HG03378 (cell line): ENCODE measurements around the gene GRID2IP.
A peak's percentile ranks its signal among the peaks of the same experiment; 100 is the strongest.
"Not testable (repeated sequence)": the region's sequence is repeated elsewhere in the genome, so short reads cannot be mapped to it uniquely, and the experiment has no call there.

Source experiments
- ATAC-seq: cut with Tn5 transposase; IDR thresholded peaks from one replicate; pipeline ENCODE4 v1.9.1; 2021; ENCODE audit warnings: mild to moderate bottlenecking, moderate library complexity; ENCODE audit not compliant: unreplicated experiment

The GRID2IP gene

DNA sequence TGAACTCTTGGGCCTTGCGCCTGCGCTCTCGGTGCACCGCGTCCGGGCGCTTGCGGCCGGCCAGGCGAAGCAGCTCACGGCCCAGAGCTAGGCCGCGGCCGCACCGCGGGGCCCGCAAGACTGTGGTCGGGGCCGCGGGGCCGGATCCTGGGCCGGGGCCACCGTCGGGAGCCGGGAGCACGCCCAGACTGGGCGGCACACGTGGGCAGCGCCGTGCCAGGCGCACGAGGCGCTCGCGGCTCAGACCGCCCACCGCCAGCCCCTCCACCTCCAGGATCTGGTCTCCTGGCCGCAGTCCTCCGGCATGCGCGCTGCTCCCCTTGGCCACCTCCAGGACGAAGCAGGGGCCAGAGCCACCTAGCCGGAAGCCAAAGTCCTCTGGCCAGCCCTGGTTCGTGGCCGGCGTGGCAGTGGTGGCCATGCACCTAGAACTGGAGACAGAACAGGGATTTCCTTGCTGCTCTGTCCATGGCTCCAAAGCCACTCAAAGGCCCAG is at the start of gene GRID2IP:
Gene GRID2IP (minus strand): TSS at position 446 of the 496 bp plus-strand sequence. CDS start 25 bp downstream, at position 421.
- no peak for ATAC-seq

DNA sequence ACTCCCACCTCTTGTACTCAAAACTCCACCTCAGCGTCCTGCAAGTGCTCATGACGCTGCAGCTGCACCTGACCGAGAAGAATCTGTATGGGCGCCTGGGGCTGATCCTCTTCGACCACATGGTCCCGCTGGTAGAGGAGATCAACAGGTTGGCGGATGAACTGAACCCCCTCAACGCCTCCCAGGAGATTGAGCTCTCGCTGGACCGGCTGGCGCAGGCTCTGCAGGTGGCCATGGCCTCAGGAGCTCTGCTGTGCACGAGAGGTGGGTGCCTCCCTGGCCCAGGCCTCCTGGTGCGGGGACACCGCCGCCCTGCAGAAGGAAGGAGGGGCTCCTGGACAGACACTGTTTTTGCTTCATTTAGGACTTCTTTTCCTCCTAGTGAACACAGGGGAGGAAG is 48.8 kb upstream of the GRID2IP start:
- ATAC-seq: no peak

DNA sequence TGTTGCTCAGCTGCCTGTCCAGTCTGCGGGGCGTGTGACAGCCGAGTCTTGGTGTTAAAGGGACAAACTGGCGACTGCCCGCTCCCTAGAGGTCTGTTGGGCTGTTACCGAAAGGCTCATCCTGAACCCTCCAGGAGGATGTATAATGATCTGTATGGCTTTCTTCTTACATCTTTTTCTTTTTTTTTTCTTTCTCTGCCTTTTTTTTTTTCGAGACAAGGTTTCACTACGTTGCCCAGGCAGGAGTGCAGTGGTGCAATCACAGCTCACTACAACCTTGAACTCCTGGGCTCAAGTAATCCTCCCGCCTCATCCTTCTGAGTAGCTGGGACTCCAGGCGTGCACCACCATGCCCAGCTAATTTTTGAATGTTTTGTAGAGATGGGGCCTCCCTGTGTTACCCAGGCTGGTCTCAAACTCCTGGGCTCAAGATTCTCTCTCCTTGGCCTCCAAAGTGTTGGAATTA is 39.4 kb upstream of the GRID2IP start:
- peak; percentile 37 for ATAC-seq

DNA sequence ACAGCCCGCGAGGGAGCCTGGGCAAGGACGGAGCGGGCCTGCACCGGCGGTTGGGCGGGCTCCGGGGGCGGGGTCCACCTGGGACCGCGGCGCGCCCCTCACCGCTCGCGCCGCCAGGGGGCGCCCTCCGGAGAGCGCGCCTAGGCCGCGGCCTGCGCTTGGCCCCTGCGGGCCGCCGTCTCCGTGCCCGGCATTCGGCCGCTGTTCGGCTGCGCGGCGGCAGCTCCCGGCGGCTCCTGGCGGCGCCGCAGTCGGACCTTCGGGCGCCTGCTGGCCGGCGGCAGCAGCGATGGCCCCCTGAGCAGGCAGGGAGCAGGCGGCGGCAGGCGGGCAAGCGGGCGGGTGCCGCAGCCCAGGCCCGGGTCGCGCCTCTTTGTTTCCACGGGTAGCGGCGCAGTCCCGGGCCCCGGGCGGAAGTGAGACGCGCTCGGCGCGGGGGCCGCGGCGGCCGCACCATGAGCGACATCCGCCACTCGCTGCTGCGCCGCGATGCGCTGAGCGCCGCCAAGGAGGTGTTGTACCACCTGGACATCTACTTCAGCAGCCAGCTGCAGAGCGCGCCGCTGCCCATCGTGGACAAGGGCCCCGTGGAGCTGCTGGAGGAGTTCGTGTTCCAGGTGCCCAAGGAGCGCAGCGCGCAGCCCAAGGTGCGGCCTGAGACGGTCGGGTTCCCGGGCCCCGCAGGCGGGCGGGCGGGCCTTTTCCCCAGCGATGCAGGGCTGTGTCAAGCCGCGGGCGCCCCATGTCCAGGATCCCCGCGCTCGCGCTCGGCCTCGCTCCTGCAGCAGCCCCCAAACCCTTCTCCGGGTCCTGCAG is 38.8 kb upstream of the GRID2IP start, which contains the start of gene INTS15:
Gene INTS15 (plus strand): TSS at position 193 of the 816 bp plus-strand sequence. CDS start 263 bp downstream, at position 456.
- peak; percentile 74 for ATAC-seq

DNA sequence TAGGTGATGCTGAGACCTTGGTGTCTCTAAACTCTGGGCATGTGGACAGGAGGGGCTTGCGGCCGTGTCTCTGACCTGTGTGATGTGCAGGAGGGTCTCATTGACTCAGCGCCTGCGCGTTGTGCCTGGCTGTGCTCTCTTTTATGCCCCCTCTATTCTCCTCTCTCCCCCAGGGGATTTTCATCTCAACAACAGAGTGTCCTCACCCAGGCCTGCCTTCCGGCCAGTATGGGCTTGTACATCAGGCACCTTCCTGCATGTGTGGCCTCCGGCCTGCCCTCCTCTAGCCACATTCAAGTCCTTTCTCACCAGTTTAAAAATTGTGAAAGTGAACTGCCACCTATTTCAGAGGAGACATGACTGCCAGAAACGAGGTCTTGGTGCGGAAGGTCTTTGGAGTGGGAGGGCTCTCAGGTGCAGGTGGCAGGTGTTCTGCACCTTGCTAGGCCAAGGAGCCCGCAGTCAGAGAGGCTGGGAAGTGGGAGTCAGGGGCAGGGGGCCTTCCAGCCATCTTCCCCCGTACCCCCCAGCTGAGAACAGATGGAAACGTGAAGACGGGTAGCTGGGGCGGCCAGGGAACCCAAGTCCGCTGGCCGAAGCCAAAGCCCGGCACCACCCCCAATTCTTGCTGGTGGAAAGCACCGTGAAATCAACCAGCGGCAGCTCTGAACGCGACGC is 38.0 kb upstream of the GRID2IP start:
- ATAC-seq: no peak

DNA sequence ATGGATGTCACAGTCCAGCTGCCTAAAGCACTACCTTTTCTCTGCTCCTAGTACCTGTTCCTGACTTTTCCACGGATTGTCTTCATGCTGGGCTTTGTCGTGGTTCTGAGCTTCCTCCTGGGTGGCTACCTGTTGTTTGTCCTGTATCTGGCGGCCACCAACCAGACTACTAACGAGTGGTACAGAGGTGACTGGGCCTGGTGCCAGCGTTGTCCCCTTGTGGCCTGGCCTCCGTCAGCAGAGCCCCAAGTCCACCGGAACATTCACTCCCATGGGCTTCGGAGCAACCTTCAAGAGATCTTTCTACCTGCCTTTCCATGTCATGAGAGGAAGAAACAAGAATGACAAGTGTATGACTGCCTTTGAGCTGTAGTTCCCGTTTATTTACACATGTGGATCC is 37.3 kb upstream of the GRID2IP start:
- no peak for ATAC-seq

DNA sequence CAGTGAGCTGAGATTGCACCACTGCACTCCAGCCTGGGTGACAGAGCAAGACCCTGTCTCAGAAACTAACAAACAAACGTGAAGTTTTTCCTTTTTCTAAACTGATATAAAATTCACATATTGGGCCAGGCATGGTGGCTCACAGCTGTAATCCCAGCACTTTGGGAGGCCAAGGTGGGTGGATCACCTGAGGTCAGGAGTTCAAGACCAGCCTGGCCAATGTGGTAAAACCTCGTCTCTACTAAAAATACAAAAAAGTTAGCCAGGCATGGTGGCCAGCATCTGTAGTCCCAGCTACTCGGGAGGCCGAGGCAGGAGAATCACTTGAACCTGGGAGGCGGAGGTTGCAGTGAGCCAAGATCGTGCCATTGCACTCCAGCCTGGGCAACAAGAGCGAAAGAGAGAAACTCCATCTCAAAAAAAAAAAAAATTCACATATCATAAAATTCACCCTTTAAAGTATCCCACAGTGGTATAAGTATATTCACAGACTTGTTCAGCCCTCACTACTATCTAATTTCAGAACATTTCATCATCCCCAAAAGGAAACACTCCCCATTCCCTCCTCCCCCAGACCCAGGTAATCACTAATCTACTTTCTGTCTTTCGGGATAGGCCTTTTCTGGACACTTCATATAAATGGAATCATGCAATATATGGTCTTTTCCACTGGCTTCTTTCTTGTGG is 34.6 kb upstream of the GRID2IP start:
- not testable (repeated sequence) for ATAC-seq

DNA sequence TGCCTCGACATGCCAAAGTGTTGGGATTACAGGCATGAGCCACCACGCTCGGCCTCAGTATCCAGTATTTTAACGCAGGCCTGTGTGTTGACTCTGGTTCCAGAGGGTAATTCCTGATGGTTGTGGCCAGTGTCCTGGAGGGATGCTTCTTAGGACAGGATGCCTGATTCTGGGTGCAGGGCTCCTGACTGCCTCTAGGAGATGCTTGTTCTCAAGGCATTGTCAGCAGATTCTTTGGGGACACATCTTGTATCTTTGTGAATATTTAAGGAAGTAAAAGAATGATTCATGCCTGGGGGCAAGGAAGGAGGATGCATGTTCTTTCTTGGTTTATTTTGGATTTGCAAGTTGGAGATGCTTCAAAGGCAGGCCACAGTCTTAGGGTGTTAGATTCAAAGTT is 28.2 kb upstream of the GRID2IP start:
- no peak for ATAC-seq

DNA sequence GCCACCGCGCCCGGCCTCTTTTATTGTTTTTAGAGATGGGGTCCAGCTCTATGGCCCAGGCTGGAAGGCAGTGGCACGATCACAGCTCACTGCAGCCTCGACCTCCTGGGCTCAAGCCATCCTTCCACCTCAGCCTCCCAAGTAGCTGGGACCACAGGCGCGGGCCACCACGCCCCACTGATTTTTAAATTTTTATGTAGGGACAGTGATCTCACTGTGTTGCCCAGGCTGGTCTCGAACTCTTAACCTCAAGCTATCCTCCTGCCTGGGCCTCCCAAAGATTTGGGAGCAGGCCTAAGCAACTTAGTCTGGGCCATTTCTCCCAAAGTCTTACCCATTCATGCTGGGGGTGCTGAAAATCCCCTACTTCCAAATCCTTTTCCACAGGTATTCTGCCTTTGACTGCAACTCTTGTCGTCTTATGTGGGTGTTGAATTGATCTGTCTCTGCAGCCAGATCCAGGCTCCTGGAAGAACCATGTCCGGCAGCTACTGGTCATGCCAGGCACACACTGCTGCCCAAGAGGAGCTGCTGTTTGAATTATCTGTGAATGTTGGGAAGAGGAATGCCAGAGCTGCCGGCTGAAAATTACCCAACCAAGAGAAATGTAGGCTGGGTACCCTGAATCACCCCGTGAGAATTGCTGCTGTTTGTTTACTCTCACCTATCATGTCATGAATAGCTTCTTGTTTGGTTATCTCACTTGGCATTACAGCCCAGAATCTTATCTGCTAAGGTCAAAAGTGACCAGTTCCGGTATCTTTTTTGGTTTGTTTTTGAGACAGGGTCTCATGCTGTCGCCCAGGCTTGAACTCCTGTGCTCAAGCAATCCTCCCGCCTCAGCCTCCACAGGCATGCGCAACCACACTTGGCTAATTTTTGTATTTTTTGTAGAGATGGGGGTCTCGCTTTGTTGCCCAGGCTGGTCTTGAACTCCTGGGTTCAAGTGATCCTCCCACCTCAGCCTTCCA is 27.1 kb upstream of the GRID2IP start:
- ATAC-seq: no peak

DNA sequence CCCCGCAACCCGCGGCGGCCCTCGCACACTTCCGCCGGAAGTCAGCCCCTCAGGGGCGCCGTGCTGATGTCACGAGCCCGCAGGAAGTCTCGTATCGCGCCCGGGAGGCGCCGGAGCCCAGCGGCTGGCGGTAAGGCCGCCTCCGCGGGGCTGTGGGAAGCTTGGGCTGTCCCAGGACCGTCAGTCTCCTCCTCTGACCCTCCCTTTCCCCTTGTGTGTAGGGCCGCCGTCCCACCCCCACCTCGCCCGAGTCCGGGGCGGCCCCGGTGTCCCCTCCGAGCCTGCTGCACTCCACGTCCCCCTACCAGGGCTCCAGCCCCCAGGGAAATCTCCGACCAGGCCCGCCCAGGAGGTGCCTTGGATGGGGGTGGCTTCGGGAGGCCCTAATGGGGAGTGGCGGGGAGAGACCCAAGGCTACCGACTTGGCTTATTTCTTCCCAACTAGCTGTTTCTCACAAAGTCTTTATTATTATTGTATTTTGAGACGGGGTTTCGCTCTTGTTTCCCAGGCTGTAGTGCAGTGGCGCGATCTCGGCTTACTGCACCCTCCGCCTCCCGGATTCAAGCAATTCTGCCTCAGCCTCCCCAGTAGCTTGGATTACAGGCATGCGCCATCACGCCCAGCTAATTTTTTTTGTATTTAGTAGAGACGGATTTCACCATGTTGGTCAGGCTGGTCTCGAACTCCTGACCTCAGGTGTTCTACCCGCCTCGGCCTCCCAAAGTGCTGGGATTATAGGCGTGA is 26.3 kb upstream of the GRID2IP start, which contains the start of gene ZDHHC4:
Gene ZDHHC4 (plus strand): TSS at position 86 of the 745 bp plus-strand sequence. CDS start 3,108 bp downstream, outside the sequence.
- peak; percentile 88 for ATAC-seq

DNA sequence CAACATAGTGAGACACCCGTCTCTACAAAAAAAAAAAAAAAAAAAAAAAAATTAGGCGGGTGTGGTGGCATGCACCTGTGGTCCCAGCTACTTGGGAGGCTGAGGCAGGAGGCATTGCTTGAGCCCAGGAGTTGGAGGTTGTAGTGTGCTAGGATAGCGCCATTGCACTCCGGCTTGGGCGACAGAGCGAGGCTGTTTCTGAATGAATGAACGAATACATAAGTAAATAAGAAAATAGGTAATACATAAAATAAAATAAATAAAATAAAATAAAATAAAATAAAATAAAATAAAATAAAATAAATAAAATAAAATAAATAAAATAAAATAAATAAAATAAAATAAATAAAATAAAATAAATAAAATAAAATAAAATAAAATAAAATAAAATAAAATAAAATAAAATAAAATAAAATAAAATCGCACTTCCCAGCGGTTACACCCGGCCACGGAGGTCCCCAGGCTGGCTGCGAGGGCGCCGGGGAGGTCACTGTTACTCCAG is 25.7 kb upstream of the GRID2IP start:
- ATAC-seq: not testable (repeated sequence)

DNA sequence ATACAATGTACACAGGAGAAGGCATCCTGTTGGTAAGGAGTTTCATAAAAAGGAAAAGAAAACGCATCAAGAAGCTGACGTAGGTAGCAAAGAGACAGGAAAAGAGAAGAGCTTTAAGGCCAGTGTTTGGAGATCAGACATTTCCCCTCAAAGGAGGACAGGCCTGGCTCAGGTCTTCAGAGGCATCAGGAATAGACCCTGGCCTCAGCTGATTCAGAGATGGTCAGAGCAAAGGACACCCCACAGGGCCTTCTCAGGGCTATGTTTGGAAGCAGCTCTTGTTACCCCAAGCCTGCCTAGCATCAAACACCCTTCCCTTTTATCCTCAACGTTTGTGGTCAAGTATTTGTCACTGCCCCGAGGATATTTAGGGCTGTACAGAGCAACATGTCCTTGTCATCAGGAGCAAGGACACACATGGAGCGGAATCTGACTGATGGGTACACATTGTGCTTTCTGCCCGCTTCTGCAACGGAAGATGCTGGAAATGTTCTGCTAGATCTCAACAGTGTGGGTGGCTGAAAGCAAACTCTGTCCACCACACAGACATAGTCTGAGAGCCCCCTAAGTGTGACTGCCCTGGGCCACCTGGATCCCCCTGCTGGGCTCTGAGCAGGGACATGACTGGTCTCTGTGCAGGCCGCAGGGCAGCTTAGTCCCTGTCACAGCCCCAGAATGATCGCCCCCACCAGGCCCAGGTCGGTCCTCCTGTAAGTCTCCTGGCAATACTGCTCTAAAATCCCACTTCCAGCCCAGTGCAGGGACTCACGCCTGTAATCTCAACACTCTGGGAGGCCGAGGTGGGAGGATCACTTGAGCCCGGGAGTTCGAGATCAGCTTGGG is 25.0 kb upstream of the GRID2IP start:
- no peak for ATAC-seq

DNA sequence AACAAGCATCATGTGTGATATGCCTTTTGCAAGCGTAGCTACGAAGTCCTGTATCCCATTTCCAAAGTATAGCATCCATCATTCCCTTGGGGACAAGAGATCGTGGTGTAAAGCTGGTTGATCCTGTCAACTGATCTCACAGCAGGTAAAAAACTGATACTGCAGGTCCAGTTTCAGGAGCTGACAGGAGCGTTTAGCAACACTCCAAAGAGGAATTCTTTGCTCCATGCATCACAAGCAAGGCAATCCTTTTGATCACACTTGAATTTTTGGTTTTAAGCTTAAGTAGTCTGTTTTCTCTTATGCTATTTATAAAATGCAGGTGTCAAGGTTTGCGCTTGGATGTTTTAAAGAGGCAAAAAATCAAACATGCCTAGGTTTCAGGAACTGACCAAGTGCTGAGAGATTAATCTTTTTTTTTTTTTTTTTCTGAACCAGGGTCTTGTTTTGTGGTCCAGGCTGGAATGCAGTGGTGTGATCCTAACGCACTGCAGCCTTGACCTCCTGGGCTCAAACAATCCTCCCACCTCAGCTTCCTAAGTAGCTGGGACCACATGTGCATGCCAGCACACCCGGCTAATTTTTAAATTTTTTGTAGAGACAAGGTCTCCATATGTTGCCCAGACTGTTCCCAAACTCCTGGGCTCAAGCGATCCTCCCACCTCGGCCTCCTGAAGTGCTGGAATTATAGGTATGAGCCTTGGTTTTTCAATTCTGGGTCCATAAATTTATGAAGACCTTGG is 24.2 kb upstream of the GRID2IP start:
- no peak for ATAC-seq

DNA sequence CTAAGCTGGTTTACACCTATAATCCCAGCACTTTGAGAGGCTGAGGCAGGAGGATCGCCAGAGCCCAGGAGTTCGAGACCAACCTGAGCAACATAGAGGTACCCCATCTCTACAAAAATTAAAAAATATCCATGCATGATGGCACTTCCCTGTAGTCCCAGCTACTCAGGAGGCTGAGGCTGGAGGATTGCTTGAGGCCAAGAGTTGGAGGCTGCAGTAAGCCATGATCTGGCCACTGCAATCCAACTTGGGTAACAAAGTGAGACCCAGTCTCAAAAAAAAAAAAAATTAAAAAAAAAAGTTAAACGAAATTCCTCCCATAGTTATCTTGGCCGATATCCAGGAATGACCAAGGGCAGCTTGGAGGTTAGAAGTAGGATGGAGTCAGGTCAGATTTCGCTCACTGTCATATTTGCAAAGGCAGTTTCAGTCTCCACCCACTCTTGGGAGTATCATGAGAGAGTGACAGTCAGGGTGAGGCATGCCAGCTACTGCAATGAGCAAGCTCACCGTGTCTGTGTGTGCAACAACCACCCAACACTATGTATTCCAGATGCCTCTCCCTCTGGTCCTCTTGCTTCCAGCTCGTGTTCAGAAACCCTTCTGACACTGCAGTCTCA is 20.0 kb upstream of the GRID2IP start:
- no peak for ATAC-seq

DNA sequence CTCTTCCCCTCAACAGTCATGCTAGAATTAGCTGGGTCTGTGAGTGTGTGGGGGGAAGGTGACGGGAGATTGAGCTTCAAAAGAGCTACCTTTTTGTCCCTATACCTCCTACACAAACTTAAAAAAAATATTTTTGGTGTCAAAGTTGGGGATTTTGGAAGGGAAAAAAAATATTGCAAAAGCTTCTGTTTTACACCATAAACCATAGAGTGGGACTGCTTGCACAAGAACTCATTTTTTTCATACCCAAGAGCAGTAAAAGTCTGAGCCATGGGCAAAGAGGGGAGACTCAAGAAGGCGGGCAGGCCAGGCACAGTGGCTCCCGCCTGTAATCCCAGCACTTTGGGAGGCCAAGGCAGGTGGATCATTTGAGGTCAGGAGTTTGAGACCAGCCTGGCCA is 16.6 kb upstream of the GRID2IP start:
- ATAC-seq: no peak

DNA sequence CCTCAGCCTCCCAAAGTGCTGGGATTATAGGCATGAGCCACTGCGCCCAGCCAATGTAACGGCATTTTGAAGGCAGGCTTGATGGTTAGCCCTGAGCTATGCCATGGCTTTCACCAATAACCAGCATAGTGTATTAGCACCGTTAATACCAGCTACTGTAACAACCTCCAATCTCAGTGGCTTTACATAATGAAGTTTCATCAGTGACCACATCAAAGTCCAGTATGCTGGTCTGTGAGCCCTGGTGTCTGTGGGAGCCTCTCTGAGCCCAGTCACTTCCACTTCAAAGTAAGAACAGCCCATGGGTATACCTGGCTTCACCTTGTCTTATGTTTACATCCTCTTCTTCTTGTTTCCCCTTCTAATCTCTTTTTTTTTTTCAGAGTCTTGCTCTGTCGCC is 14.4 kb upstream of the GRID2IP start:
- no peak for ATAC-seq
